Suprapubic skin (tissue), 4 donors: ENCODE measurements around the gene CTSH. TPM values are rescaled to one million over a fixed set of nuclear protein-coding genes. Genes with fewer than 3 reads are reported as not detected.

ENCODE experiments used
- DNase-seq, 2 donors: peaks; one replicate each; pipeline ENCODE4 v3.0.0-alpha.2; 2019; ENCODE audit warnings: low spot score in 2 of 2
- H3K27ac ChIP-seq: fragments of 200-600 bp; sonication (generic); one replicate; pipeline ENCODE4 v1.5.1; 2019
- H3K27me3 ChIP-seq: fragments of 200-600 bp; sonication (generic); one replicate; pipeline ENCODE4 v1.5.1; 2019
- H3K36me3 ChIP-seq: fragments of 200-600 bp; sonication (generic); one replicate; pipeline ENCODE4 v1.5.1; 2019
- H3K4me1 ChIP-seq: fragments of 200-600 bp; sonication (generic); one replicate; pipeline ENCODE4 v1.5.1; 2019
- H3K4me3 ChIP-seq: fragments of 200-600 bp; sonication (generic); one replicate; pipeline ENCODE4 v1.5.1; 2019; ENCODE audit warnings: mild to moderate bottlenecking
- H3K9me3 ChIP-seq: fragments of 200-600 bp; sonication (generic); one replicate; pipeline ENCODE4 v1.5.1; 2019
- EP300 ChIP-seq: sonication (generic); formaldehyde crosslinking; IDR thresholded peaks from one replicate; pipeline ENCODE4 v1.6.1; 2017; ENCODE audit warnings: antibody characterized with exemption
- POLR2A ChIP-seq, 2 donors: fragments of 450-650 bp; IDR thresholded peaks; one replicate each; pipeline ENCODE4 v1.6.1; 2017; ENCODE audit warnings: antibody characterized with exemption in 2 of 2, mild to moderate bottlenecking in 2 of 2, moderate library complexity in 2 of 2
- POLR2AphosphoS5 ChIP-seq, 3 donors: sonication (generic); formaldehyde crosslinking; IDR thresholded peaks; one replicate each; pipeline ENCODE4 v1.6.1; 2017; ENCODE audit warnings: antibody characterized with exemption in 3 of 3
- WGBS: methylation state at CpG from one replicate; pipeline ENCODE4 v1.1.5; 2018; 5-methylcytosine and 5-hydroxymethylcytosine counted together
- total RNA-seq, 4 donors: library from RNA; depleted of rRNA; stranded (reverse); fragments of >200 nt; gene quantifications; one replicate each; pipeline ENCODE4 v1.1.0, GENCODE V29; 2016
- TF ChIP-seq, protein P1 (sequence below), 2 donors: fragments of 200-600 bp in 1 of 2; fragments of 450-650 bp in 1 of 2; sonication (generic) in 1 of 2; IDR thresholded peaks; one replicate each; pipeline ENCODE4 v1.5.1; 2016 to 2019; ENCODE audit warnings: antibody characterized with exemption in 2 of 2, mild to moderate bottlenecking in 1 of 2, moderate library complexity in 1 of 2

CTSH gene
- total RNA-seq, 4 donors from 2014 or later, result 98.4 to 308 (median 219) TPM

DNA sequence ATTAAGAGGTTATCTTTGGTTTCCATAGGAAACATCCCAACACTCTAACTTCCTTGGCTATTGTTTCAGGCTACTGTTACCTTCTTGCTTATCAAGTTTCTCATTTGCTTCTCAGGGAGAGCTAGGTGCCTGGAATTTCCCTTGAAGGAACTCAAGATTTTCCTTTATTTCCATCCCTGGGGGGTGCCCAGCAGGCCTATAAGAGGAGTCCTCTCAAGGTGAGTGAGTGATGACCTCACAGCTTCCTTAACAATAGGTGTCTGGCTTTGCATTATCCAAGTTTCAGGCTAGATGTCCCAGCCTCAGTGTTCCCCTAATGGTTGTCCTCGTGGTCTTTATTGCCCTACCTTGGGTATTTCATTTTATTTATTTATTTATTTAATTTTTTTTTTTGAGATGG is 12.1 kb upstream of the CTSH start:
- H3K27ac ChIP-seq, result no peak overlapping the region
- TF ChIP-seq, protein P1, sequence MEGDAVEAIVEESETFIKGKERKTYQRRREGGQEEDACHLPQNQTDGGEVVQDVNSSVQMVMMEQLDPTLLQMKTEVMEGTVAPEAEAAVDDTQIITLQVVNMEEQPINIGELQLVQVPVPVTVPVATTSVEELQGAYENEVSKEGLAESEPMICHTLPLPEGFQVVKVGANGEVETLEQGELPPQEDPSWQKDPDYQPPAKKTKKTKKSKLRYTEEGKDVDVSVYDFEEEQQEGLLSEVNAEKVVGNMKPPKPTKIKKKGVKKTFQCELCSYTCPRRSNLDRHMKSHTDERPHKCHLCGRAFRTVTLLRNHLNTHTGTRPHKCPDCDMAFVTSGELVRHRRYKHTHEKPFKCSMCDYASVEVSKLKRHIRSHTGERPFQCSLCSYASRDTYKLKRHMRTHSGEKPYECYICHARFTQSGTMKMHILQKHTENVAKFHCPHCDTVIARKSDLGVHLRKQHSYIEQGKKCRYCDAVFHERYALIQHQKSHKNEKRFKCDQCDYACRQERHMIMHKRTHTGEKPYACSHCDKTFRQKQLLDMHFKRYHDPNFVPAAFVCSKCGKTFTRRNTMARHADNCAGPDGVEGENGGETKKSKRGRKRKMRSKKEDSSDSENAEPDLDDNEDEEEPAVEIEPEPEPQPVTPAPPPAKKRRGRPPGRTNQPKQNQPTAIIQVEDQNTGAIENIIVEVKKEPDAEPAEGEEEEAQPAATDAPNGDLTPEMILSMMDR (IDR thresholded peaks at IDR 0.05), result no peak
- H3K36me3 ChIP-seq, result no peaks in the 10 kb centered on the region
- peaks cover 3% of the 10 kb centered on the region for H3K4me1 ChIP-seq
- H3K27me3 ChIP-seq, result no peaks in the 10 kb centered on the region
- no peaks in the 10 kb centered on the region for H3K9me3 ChIP-seq
- DNase-seq, result no peak
- H3K4me3 ChIP-seq, result no peak overlapping the region
- WGBS, result 87% methylated on average over 1 of the region's 1 CpG

DNA sequence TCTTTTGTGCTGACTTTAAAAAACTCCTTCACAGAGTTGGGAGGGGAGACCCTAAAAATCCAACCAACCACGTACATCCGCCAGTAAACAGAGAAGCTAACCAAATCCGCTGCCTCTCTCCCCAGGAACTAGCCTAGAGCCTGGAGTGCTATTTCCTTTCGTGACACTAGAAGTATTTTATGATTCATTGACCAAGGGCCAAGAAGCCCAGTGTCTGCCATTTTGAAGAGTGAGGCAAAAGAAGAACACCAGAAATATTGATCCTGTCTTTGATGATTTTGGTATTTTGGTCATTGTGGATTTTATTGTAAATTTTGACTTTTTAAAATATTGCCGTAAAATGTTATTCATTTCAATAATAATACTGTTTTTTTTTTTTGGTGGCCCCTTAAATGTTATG is 10.5 kb upstream of the CTSH start:
- TF ChIP-seq EP300, result no peak
- H3K27me3 ChIP-seq, result no peaks in the 10 kb centered on the region
- no peak for DNase-seq
- no peaks in the 10 kb centered on the region for H3K36me3 ChIP-seq
- peaks cover 13% of the 10 kb centered on the region for H3K4me1 ChIP-seq
- no peaks in the 10 kb centered on the region for H3K9me3 ChIP-seq
- H3K4me3 ChIP-seq, result no peak overlapping the region
- no peak overlapping the region for H3K27ac ChIP-seq
- WGBS, result 90% methylated on average over 5 of the region's 5 CpGs

DNA sequence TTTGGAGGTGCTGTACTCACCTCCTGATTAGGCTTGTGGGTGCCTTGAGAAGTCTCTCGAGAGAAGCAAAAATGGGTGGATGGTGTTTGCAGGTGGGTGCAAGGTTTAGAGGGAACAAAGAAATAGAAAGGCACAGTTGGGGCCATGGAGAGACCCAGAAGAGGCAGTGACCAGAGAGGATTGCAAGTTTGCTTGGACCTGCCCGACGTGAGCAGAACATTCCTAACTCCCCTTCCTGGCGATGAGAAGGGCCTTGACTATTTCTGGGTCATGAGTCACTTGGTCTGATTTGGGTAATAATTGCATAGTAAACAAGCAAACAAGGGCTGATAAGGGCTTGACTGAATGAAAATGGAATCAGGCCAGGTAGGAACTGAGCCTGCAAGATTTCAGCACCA is 7.0 kb upstream of the CTSH start:
- H3K9me3 ChIP-seq, result no peaks in the 10 kb centered on the region
- H3K36me3 ChIP-seq, result no peaks in the 10 kb centered on the region
- DNase-seq, result no peak
- H3K4me3 ChIP-seq, result no peak overlapping the region
- TF ChIP-seq EP300, result no peak
- TF ChIP-seq POLR2A (IDR thresholded peaks at IDR 0.05), result no peak
- TF ChIP-seq POLR2AphosphoS5 (IDR thresholded peaks at IDR 0.05), result no peak
- TF ChIP-seq, protein P1 (IDR thresholded peaks at IDR 0.05), result no peak
- no peaks in the 10 kb centered on the region for H3K27me3 ChIP-seq
- H3K27ac ChIP-seq, result no peak overlapping the region
- 52% methylated on average over 4 of the region's 4 CpGs for WGBS
- H3K4me1 ChIP-seq, result peaks cover 13% of the 10 kb centered on the region

DNA sequence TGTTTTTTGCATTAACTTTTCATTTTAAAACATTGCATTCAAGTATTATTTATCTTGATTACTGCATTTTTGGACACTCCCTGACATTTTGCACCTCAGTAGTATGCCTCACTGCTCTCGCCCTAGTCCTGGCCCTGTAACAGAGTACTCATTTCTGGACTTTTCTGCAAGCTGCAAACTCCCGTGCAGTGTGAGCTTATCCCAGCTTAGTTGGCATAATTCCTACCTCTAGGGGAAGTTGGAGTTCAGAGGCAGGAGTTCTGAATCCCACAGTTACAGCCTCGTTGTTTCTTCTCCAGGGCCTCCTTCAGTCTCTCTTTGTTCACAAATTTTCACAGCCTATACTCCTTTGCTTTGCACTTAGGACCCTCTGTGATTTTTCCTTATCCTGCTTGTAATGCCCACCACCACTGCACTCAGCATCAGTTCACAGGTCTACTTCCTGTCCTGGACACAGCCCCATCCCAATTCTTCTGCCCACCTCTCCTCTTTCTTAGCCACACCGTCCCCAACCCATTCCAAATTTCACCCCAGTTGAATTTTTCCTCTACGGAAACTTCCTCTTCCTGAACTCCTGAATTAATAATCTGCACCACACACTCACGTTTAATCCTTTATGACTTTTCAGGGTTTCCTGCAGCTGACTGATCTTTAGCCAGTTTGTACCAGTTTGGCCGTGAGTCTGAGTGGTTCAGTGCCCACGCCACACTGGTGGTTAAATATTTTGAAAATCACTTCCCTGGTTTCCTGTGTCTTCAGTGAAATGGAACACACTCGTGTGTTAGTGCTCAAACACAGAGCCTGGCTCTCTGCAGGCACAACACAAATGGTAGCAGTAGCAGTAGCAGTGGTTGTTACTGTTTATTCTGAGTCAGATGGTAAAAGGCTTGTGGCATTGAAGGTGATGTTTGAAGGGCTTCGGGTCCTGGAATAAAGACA is 6.3 kb upstream of the CTSH start:
- Histone ChIP-seq H3K27me3 (no peaks in the 10 kb centered on the region), H3K4me3 (no peak overlapping the region), H3K9me3 (no peaks in the 10 kb centered on the region), H3K27ac (no peak overlapping the region), H3K4me1 (peaks cover 13% of the 10 kb centered on the region), H3K36me3 (no peaks in the 10 kb centered on the region)
- TF ChIP-seq EP300 (no peak), POLR2A (IDR thresholded peaks at IDR 0.05) (no peak), POLR2AphosphoS5 (IDR thresholded peaks at IDR 0.05) (no peak)
- TF ChIP-seq, protein P1 (IDR thresholded peaks at IDR 0.05), result no peak
- WGBS, result 55% methylated on average over 10 of the region's 10 CpGs
- no peak for DNase-seq

DNA sequence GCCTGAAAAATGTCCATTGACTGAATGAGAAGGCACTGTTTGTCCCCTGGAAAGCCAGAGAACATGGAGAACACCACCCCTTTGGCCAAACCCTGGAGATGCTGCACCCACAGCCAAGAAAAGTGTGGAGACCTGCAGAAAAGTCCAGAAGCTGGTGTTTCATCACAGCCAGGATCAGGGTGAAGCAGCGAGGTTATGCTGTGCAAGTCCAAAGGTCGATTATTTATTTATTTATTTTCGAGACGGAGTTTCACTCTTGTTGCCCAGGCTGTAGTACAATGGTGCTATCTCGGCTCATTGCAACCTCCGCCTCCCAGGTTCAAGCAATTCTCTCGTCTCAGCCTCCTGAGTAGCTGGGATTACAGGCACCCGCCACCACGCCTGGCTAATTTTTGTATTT is 5.5 kb upstream of the CTSH start:
- 94% methylated on average over 9 of the region's 9 CpGs for WGBS
- H3K36me3 ChIP-seq, result no peaks in the 10 kb centered on the region
- H3K4me1 ChIP-seq, result peaks cover 14% of the 10 kb centered on the region
- TF ChIP-seq POLR2A (IDR thresholded peaks at IDR 0.05) (no peak), POLR2AphosphoS5 (IDR thresholded peaks at IDR 0.05) (no peak), EP300 (no peak)
- TF ChIP-seq, protein P1 (IDR thresholded peaks at IDR 0.05), result no peak
- no peak overlapping the region for H3K27ac ChIP-seq
- H3K27me3 ChIP-seq, result no peaks in the 10 kb centered on the region
- H3K9me3 ChIP-seq, result no peaks in the 10 kb centered on the region
- DNase-seq, result no peak
- H3K4me3 ChIP-seq, result no peak overlapping the region
